Neural crest cell (in vitro differentiated cells): ENCODE measurements around the gene CT55. TPM values are rescaled to one million over a fixed set of nuclear protein-coding genes. Genes with fewer than 3 reads are reported as not detected.
A peak's percentile ranks its signal among the peaks of the same experiment; 100 is the strongest.

ENCODE experiments used
- DNase-seq: peaks from one replicate; pipeline ENCODE4 v3.0.0; 2021; ENCODE audit warnings: low read depth, mixed read lengths, low spot score
- H3K27ac Mint-ChIP-seq: one replicate; pipeline ENCODE4 v1.8.0; 2021; ENCODE audit warnings: mild to moderate bottlenecking, mixed read lengths; ENCODE audit not compliant: unreplicated experiment
- H3K27me3 Mint-ChIP-seq: 2 replicates; pipeline ENCODE4 v1.8.0; 2021; ENCODE audit warnings: low read depth, mild to moderate bottlenecking, mixed read lengths
- H3K36me3 Mint-ChIP-seq: 2 replicates; pipeline ENCODE4 v1.8.0; 2021; ENCODE audit warnings: low read depth, mild to moderate bottlenecking, mixed read lengths
- H3K4me1 Mint-ChIP-seq: 2 replicates; pipeline ENCODE4 v1.8.0; 2021; ENCODE audit warnings: mixed read lengths
- H3K4me3 Mint-ChIP-seq: one replicate; pipeline ENCODE4 v1.8.0; 2021; ENCODE audit warnings: mild to moderate bottlenecking, mixed read lengths
- H3K9me3 Mint-ChIP-seq: 2 replicates; pipeline ENCODE4 v1.8.0; 2021; ENCODE audit warnings: mixed read lengths
- CTCF ChIP-seq: fragments of 200-600 bp; sonication (generic); conservative IDR thresholded peaks from 2 replicates; pipeline ENCODE4 v1.5.0; 2021; ENCODE audit warnings: antibody characterized with exemption, mild to moderate bottlenecking
- total RNA-seq: library from RNA; stranded (reverse); gene quantifications from 2 replicates; pipeline ENCODE4 v1.2.1, GENCODE V29; 2021

Gene CT55
- total RNA-seq, 1 donor from 2014 or later, result 0.14 TPM

GRCh38 chrX:135112096-135112729 is 59.0 kb downstream of the CT55 start:
- H3K9me3 Mint-ChIP-seq, result peaks cover 21% of the 10 kb centered on the region
- H3K4me3 Mint-ChIP-seq, result no peak overlapping the region
- H3K4me1 Mint-ChIP-seq, result no peaks in the 10 kb centered on the region
- peak; percentile 65 for TF ChIP-seq CTCF
- H3K36me3 Mint-ChIP-seq, result no peaks in the 10 kb centered on the region
- H3K27ac Mint-ChIP-seq, result no peak overlapping the region
- H3K27me3 Mint-ChIP-seq, result peaks cover 16% of the 10 kb centered on the region
- no peak for DNase-seq

- peaks cover 21% of the 10 kb centered on the region for H3K9me3 Mint-ChIP-seq
- no peak overlapping the region for H3K27ac Mint-ChIP-seq
- no peaks in the 10 kb centered on the region for H3K4me1 Mint-ChIP-seq
- TF ChIP-seq CTCF, result no peak
- H3K4me3 Mint-ChIP-seq, result no peak overlapping the region
- H3K27me3 Mint-ChIP-seq, result peaks cover 22% of the 10 kb centered on the region
- H3K36me3 Mint-ChIP-seq, result no peaks in the 10 kb centered on the region
- DNase-seq, result no peak
These were observed 61.6 kb downstream of the CT55 start for GRCh38 chrX:135109554-135109953.

Other genes starting within 250 kb of the CT55 start
- 2.6 and 2.7 TPM in 2 replicates for gene SMIM10, start 180.4 kb downstream of the CT55 start, total RNA-seq
- 26.8 and 28.6 TPM in 2 replicates for gene RTL8B, start 148.9 kb downstream of the CT55 start, total RNA-seq
- 112 and 119 TPM in 2 replicates for gene RTL8C, start 139.0 kb downstream of the CT55 start, total RNA-seq
- 56.0 and 56.2 TPM in 2 replicates for gene RTL8A, start 119.3 kb downstream of the CT55 start, total RNA-seq
- gene SMIM10L2B, start 72.7 kb downstream of the CT55 start, total RNA-seq, result 4.7 and 6.2 TPM in 2 replicates
- gene ETDB, start 50.9 kb downstream of the CT55 start, total RNA-seq, result not detected in 2 replicates
- not detected in 2 replicates for gene ETDA, start 80.7 kb upstream of the CT55 start, total RNA-seq
- not detected in 2 replicates for gene ETDC, start 138.1 kb upstream of the CT55 start, total RNA-seq
- 6.5 and 6.8 TPM in 2 replicates for gene ZNF75D, start 172.7 kb upstream of the CT55 start, total RNA-seq
- gene ZNF449, start 173.4 kb upstream of the CT55 start, total RNA-seq, result 7.7 and 7.9 TPM in 2 replicates